Ammon's horn (tissue), 1 donor: ENCODE measurements around the gene PAX9.

Experiments
- DNase-seq: peaks from one replicate; pipeline ENCODE4 v3.0.0-alpha.2; 2016; ENCODE audit warnings: low spot score

PAX9 gene

DNA sequence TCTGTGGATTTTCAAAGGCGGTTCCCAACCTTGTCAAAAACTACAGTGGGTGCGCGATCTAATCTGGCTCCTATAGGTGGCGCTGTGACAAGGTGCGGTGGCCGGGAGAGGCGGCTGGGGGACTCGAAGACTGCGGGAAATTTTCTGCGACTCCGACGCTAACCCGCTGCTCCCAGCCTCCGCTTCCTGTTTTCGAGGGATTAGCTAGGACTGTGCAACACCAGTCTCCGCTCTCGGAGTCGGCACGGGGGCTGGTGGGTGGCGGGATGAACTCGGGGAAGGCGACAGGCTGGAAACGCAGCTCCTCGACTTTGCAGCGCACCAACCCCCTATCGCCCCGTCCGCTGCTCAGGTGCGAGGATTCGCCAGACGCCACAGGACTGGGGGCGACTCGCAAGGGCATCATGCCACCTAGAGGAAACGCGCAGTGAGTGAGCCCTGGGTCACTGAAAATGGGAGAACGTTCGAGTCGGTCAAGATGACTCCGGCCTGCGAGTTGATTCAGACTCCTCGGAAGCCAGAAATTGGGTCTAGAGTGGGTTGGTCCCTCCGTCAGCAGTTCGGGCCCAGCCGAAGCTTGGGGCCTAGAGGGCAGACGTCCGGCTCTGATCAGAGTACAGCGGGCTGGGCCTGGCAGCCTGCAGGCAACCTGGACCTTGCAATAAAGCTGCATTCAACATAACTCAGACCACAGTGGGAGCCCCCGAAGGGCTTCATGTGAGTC is 5.5 kb upstream of the PAX9 start:
- DNase-seq = no peak

DNA sequence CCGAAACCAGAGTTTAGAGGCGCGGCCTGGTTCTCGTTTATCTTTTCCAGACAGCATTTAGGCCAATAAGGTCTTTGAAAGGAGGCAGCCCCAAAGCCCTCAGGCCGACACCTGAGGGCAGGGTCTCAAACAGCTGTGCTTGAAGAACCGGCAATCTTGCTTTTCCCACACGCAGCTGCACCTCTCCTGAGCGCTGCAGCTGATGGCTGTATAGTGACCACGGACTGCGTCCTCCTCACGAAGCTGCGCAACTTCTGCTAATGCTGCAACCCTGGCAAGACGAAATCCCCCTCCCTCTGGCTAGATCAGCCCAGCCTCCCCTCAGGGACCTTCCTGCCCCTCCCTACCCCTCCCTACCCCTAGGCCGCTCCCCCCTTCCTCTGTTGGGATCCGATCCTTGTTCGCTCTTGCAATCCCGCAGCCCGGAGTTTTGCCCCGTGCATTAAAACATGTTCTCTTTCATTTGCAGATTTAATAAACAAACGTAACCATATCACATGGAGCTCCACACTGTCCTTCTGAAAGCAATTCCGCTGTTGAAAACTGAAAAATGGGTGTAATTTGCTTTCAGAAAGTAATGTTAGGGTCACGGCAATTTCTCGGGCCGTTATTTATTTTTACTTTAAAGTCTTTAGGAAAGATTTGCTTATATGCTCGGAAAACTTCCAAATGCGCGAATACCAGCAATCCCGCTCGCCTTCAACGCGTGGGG is 4.8 kb upstream of the PAX9 start:
- DNase-seq = no peak

DNA sequence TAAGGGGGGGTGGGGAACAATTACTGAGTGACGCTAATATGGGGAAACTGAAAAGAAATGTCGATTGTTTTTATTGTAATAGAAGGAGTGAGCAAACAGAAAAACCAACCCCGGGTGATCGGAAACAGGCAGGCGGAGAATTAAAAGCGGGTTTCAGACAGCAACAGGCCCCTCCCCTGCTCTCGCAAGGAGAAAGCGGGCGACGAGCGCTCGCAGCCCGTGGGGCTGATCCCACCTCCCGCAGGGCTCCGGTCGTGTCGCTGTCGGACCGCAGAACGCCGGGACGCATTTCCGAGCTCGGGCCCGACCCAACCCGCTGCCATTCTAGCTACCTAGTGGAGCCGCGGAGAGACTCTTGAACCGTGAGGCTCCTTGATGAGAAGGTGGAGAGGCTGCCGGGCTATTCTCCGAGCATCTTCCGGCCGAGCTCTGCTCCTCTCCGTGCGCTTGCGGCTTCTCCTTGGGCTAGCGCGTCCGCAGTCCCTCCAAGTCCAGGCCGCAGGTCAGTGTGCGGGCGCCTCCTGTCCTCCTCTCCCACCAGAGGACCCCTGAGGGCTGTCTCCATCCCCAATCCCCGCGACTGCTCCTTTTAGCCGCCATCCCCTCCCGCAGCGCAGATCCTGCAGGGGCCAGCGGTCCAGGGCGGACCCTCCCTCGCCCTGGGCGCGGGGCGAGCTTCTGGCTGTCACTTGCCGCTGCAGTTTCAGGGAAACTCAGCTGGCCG is 4.1 kb upstream of the PAX9 start:
- no peak for DNase-seq

DNA sequence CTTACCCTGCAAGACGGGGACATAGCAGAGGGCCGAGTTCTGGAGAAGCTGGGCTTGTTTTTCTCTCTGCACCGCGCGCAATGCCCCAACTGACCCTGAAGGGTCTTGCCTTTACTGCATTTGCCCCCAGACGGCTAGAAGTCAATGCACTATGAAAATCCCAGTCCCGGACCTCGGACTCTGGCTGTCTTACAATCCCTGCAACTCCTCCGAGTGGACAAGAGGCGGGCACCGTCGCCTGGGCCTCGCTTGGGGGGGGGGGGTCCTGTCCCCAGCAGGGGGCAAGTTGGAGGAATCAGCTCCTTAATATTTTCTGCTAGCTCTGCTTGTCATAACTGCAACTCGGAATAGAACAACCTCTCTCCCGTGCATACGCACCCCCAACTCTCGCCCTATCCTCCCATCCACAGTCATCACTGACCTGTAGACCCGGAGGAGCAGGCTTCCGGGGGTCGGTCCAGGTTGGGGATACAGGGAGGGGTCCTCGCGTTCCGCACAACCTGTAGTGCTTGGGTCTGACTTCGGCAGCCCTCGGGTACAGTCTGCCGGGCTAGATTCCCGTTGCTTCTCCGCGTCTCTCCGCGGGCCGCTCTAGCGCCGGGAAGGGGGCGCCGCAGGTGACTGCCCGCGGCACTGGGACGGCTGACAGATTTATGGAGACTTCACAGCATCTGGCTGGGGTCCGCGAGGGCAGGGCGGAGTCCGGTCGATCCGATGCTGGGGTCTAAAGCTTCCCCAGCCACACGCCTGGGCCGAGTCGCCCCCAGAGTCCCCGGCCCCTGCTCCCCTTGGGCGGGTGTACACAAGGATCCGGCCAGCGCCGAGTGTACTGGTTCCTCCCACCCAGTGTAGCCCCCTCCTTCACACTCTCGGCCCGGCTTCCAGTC is 3.3 kb upstream of the PAX9 start:
- no peak for DNase-seq

DNA sequence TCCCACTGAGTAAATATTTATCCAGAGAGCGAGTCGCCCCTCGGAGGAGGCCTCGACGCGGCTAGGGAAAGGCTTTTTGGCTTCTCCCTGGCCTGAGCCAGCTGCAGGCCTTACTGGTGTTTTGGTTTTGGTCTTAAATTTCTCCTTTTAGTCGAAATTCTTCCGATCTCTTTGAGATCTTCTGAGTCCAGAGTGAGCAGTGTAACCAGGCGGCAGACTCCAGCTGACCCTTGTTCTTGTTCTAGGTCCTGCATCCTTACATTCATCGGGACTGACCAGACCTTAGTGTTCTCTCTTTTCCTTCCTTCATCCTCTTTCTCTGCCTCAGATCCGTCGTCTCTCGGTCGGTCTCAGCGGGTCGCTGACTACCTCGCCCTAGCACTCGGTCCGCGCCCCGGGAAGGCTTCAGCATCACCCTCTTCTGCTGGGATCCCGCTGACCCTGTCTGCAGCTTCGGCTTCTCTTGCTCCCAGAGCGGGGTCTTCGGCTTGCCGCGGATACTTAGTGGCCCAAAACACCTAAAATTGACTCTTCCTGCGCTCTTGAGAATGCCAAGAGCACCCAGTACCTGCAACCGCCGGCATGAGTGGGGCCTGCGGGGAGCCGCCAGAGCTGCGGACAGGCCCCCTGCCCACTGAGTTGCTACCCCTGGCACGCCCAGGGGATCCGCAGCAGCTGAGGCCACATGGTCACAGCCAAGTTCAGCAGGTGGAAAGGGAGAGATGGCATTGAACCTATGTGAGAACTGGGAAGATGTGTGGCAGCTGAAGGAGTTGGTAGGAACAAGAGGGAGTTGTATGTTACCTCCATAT is 2.4 kb upstream of the PAX9 start:
- no peak for DNase-seq

DNA sequence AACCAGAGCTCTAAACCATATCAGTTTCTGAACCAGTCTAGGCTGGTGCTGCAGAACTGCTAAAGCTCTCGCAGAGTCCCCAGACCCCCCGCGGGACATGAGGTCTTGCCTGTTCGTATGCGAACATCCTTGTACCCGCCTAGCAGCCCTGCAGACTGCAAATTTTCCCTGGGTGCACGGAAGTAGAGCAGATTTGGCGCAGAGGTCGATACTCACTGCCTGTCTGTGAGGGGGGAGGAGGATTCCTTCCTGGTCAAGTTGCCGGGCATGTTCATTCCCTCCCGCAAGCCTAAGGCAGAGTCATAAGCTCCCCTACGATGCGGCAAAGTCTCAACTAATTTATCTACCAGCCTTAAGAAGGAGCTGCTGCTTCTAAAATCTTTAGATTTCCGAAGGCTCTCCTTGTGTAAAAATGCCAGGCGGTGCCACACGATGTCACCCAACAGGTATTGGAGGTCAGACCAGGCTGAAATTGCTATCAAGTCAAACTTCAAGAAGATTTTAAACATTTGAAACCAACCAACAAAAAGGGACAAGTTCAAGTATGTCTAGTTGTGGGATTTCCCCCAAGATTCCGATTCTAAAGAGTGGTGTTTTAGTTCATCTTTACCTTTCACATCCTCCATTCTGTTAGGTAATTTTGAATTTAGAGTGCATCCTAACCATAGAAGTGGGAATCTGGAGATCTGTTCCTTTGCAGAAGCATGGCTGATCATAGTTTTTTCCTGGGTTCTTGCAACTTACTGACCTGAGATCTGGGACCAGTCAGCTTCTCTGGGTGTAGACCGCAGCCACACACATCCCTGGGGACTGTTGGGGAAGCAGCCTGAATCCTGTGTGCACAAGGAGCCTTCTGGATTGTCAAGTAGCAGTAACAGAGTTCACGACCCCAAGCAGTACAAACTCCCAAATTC is 1.6 kb upstream of the PAX9 start:
- DNase-seq = no peak

DNA sequence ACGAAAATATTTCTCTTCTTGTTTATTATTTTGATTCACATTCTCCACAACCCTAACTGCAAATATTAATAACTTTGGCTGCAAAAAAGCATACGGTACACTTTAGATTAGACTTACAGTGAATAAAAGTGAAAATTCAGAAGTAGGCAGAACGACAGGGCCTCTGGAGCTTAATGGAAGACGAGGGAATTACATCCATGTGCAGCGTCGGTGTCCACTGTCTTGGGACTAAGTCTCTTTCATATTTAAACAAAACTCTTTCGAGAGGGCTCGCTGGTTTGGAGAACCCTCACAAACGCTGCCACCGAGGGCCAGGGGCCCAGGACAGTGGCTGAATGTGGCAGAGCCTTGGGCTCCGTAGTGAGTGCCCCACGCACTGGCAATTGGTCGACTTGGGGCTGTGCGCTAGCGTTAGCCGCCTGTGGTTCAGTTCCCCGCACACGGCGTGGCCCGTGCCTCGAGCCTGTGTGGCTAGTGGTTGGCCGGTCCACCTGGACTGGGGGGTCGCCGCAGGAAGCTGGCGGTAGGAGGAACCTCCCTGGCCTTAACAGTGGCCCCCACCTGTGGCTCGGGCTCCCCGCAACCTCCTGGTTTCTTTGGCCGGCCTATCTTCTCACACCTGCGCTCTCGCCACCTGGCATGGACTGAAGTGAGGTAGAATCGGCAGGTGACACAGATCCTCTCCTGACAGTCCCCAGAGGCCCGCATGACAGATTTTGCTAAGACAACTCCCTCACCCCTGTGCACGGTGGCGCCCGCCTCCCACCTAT is 739 bp upstream of the PAX9 start:
- DNase-seq = no peak

DNA sequence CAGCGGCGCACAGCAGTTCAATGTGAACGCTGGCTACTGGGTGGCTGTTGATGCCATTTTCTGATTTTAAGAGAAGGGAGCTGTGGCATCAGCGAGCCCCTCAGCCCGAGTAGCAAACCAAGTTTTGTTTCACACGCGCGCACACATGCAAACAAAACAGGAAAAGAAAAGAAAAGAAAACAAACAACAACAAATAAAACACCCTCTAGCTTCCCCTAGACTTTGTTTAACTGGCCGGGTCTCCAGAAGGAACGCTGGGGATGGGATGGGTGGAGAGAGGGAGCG is 540 bp downstream of the PAX9 start:
- DNase-seq = no peak

DNA sequence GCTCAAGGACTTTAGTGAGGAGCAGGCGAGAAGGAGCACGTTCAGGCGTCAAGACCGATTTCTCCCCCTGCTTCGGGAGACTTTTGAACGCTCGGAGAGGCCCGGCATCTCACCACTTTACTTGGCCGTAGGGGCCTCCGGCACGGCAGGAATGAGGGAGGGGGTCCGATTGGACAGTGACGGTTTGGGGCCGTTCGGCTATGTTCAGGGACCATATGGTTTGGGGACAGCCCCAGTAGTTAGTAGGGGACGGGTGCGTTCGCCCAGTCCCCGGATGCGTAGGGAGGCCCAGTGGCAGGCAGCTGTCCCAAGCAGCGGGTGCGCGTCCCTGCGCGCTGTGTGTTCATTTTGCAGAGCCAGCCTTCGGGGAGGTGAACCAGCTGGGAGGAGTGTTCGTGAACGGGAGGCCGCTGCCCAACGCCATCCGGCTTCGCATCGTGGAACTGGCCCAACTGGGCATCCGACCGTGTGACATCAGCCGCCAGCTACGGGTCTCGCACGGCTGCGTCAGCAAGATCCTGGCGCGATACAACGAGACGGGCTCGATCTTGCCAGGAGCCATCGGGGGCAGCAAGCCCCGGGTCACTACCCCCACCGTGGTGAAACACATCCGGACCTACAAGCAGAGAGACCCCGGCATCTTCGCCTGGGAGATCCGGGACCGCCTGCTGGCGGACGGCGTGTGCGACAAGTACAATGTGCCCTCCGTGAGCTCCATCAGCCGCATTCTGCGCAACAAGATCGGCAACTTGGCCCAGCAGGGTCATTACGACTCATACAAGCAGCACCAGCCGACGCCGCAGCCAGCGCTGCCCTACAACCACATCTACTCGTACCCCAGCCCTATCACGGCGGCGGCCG is 1.1 kb downstream of the PAX9 start:
- DNase-seq = no peak

DNA sequence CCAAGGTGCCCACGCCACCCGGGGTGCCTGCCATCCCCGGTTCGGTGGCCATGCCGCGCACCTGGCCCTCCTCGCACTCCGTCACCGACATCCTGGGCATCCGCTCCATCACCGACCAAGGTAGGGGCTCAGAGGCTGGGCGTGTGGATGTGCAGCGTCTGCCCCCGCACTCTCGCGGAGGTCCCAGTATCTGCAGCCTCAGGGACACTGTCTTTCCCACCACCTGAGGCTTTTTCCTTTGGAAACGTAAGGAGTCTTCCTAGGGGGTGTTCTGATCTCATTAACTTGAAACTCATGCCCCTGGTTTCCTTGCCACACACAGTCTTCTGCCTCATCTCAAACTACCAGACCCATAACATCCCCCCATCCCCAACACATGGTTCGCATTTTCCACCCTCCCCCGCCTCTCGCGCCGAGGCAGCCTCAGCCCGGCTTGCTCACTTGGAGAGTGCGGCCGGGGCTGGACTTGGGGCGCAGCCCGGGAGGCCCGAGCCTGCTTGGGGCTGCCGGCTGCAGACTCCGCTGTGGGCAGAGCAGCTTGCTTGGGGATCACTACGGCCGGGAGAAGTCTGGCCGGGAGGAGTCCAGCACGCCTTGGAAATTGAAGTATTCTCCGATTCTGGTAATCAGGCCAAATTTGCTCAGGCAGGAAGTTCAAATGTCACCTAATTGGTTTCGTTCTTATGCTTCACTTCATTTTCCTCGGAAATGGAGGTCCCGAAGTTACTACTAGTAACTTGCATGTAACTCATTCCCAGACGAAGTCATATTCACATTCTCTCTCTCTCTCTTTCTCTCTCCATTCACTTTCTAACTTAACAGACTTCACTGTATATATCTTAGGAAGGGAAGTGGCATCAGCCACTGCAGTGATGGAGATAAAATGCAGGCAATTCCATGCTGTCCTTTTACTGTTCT is 2.0 kb downstream of the PAX9 start:
- DNase-seq = no peak

DNA sequence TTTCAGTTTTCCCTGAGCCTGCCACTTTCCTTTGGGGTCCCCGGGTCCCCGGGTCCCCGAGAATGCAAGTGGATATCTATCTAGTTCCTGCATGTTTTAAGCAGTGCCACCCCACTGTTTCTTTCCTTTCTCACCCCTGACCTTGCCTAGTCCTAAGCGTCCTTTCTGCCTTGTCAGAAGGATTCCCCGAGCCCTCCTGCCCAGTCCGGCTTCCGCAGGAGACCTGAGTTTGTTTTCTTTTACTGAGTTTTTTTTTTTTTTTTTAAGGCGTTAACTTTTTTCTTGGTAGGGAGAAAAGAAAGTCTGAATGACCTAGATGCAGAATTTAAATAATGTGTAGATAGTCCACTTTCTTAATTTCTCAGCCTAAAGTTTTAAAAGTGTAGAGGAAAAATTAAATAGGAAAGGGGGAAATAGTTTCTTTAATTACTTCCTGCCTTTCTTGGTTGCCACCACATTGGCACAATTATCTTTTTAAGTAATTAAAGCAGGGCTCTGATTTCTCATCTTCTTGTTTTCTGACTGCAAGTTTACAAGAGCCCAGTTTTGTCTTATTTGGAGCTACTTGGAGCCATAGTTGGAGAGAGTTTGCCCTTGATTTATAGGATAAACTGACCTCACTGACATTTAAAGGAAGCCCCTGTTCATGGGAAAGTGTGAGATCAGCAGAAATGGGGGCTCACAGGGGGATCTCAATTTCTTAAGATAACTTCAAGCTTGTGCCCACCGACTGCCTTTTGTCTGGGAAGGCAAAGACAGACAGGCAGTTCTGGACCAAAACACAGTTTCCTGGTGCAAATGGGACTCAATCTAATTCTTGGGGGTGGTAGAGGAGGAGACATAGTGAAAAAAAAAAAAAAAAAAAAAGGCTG is 2.9 kb downstream of the PAX9 start:
- no peak for DNase-seq

DNA sequence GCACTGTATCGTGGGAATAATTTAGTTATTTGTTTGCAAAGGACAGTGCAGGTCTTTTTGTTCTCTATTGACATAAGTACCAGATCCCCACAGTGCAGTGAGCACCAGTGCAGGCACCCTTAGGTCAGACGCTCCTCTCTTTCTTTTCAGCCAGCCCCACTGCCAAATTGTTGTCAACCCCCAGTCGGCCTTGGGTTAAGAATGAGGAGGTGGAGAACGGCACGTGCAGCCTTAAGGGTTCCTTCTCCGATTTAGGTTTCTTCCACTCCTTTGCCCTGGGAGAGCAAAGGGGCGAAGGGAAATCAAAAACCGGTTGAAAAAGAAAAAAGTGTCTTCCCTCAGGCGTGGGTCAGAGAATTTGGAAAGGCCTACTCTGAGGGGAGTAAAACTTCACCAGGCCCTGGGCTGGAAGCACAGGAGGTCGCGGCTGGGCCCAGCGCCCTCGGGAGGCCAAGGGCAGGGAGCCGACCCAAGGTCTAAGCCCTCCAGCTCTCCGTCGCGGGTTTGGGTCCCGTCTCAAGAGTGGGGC is 4.3 kb downstream of the PAX9 start:
- DNase-seq = no peak

DNA sequence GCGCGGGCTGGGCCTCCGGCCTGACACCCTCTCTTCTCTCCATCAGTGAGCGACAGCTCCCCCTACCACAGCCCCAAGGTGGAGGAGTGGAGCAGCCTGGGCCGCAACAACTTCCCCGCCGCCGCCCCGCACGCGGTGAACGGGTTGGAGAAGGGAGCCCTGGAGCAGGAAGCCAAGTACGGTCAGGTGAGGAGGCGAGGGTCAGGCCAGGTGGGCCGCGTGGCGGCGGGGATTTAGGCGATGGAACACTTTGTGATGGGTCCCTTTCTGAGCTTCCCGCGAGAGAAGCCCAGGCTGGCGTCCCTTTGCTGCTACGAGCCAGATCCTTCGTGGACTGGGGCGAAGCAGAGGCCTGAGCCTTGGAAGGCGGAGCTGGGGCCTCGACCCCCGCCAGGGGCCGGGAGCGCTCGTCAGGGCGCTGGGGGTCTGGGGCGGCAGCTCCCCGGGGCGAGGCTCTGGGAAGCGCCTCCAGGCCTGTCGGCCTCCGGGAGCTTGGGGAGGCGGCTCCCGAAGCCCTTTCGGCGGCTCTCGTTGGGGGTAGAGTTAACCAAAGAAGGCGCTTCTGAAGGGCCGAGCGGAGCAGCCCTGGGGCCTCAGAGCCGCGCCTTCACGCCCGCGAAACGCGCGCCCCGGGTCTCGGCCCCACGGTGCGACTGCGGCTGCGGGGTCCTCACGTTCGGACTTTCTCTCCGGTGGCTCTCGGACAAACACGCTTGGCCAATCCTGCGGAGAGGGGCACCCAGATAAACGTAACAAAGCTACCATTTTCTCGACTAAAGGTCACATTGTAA is 5.0 kb downstream of the PAX9 start:
- no peak for DNase-seq

DNA sequence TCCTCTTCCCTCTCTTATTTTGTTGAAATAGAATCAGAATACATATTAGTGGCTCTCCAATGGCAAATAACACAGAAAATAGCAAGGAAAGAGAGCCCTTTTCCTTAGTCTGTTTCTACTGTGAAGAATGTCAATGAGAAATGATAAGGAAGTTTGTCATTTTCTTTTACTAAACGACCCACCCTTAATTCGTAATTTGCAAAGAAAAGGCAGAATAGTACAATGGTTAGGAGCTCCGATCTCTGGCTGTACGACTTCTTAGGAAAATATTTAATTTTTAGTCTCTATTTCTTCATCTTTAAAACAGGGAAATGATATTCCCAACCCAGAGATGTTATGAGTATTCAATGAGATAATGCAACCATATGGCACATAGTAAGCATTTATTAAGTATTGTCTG is 6.0 kb downstream of the PAX9 start:
- no peak for DNase-seq

DNA sequence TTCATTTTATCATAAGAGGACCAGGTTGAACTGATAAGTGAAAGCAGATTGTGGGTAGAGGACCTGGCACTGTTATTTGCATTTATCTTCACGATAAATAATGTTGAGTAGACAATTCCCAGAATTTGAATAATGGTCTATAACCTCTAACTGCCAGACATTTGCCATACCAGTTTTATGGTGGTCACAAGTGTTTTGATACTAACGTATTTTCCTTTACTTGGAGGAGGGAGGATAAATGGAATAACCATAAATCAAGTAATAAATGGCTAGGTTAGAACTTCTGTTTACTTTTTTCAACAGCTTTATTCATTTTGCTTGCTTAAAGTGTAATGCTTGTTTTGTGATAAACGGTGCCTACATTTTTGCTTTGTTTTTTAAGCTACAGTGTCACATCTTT is 9.5 kb downstream of the PAX9 start:
- no peak for DNase-seq

DNA sequence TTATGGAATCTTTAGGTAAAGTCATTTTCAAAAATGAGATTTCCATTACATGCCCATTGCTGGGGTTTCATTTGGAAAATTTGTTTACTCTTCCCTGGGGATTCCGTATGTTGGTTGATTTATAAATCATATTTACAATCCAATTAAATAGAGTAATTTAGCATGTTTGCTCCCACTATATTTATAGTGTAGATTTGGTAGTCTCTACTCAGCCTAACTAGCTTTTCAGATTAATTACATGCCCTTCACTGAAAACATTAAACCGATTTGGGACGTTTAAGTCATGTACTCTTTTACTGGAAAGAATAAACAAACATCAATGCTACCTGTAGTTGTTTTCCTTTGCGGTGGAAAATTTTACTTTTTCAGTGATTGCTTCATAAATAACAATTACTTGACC is 10.4 kb downstream of the PAX9 start:
- DNase-seq = no peak
